Heart right ventricle (tissue), 16 donors: ENCODE results near the gene MC1R. TPM values are rescaled to one million over a fixed set of nuclear protein-coding genes. Genes with fewer than 3 reads are reported as not detected.

Source experiments
- ATAC-seq, 8 donors: fragments of 200-7000 bp; cut with Tn5 transposase; one replicate each; pipeline ENCODE4 v1.9.1; 2020; ENCODE audit warnings: mild to moderate bottlenecking in 8 of 8, moderate library complexity in 8 of 8, moderate number of reproducible peaks in 1 of 8
- DNase-seq, 2 donors: peaks; one replicate each; pipeline ENCODE4 v3.0.0-alpha.2; 2020
- H3K27ac ChIP-seq, 10 donors: fragments of 200-600 bp; sonication (generic) in 2 of 10; one replicate each; pipeline versions ENCODE4 v1.5.0 to v1.8.0; 2020 to 2022; ENCODE audit warnings: mild to moderate bottlenecking in 3 of 10
- H3K27me3 ChIP-seq, 7 donors: fragments of 200-600 bp; one replicate each; pipeline ENCODE4 v1.8.0; 2021 to 2022; ENCODE audit warnings: mild to moderate bottlenecking in 2 of 7
- H3K36me3 ChIP-seq, 9 donors: fragments of 200-600 bp; sonication (generic) in 1 of 9; one replicate each; pipeline versions ENCODE4 v1.5.0 to v1.8.0; 2020 to 2022; ENCODE audit warnings: mild to moderate bottlenecking in 2 of 9
- H3K4me1 ChIP-seq, 9 donors: fragments of 200-600 bp; sonication (generic) in 1 of 9; one replicate each; pipeline versions ENCODE4 v1.5.0 to v1.8.0; 2020 to 2022; ENCODE audit warnings: mild to moderate bottlenecking in 4 of 9
- H3K4me3 ChIP-seq, 10 donors: fragments of 200-600 bp; sonication (generic) in 2 of 10; one replicate each; pipeline versions ENCODE4 v1.5.0 to v1.8.0; 2020 to 2022; ENCODE audit warnings: mild to moderate bottlenecking in 7 of 10, moderate library complexity in 2 of 10
- H3K9me3 ChIP-seq, 11 donors: fragments of 200-600 bp in 10 of 11; sonication (generic) in 2 of 11; one replicate each; pipeline versions ENCODE4 v1.5.0 to v1.8.0; 2013 to 2022; ENCODE audit warnings: mild to moderate bottlenecking in 2 of 11, control low read depth in 1 of 11, moderate library complexity in 1 of 11
- WGBS, 2 donors: extraction: QIAGEN DNeasy Blood & Tissue Kit; methylation state at CpG; one replicate each; pipeline ENCODE4 v1.1.7; 2013; ENCODE audit warnings: inconsistent platforms in 1 of 2; 5-methylcytosine and 5-hydroxymethylcytosine counted together
- intact Hi-C, 10 donors: fragments of 100-400 bp; cut with DNase I; formaldehyde crosslinking; loops; one replicate each; pipeline versions ENCODE4 v1.11.1 to v1.14.2; 2022
- polyA plus RNA-seq, 2 donors: library from polyadenylated mRNA; stranded (reverse); fragments of 200-250 nt; gene quantifications; one replicate each; pipeline ENCODE4 v1.2.3, GENCODE V29; 2013
- total RNA-seq, 10 donors: library from RNA; stranded (reverse); fragmentation: NEBNext Ultra II Directional in 3 of 10; extraction: Animal tissue kit (Norgen Biotek cat#: 25700) in 3 of 10; gene quantifications; one replicate each; pipeline versions ENCODE4 v1.2.1 to v1.2.4, GENCODE V29; 2021 to 2023
- TF ChIP-seq, protein P1 (sequence below), 9 donors: fragments of 200-600 bp; sonication (generic) in 2 of 9; IDR thresholded peaks; one replicate each; pipeline versions ENCODE4 v1.5.0 to v1.8.0; 2021 to 2022; ENCODE audit warnings: antibody characterized with exemption in 9 of 9, mild to moderate bottlenecking in 5 of 9, moderate library complexity in 1 of 9
- donor health status: Arrhythmogenic right ventricular cardiomyopathy.
- donor health status: ischemic (EF 13 %, LVEDD 7.1; RV severe dilation, severe dysfunction).
- donor health status: healthy with polysubstance abuse.
- donor health status: DM: no; HTN: yes; CAD: no.
- donor health status: DM: no; HTN: no; CAD: no.
- donor health status: ischemic (EF 25% LVEDD 6.9; RV normal size, moderate dysfunction).
- donor health status: ischemic (EF 25% LVEDD 5.7; RV mildly dilated, moderate dysfunction).
- donor health status: healthy.
- donor health status: DM: yes; HTN: yes; CAD: no.
- donor health status: Ischemic cardiomyopathy.
- donor health status: ischemic (EF 35%, LVEDD 5.7; RV mildly dilated, moderate dysfunction).
- donor health status: nonischemic (EF 11% LVEDD 7.7; RV severe dilation, severe dysfunction).
- donor health status: DM: yes; HTN: yes; CAD: no.
- donor health status: PGD.
- donor health status: ischemic (EF 29% LVEDD 5.4; RV normal size, mild dysfunction).
- donor health status: nonischemic (EF 23%, LVEDD 6.1; RV moderate dilation, normal function).

The MC1R gene
- total and polyA plus RNA-seq, 12 donors: 0.64 to 4.5 (median 1.3) TPM

DNA sequence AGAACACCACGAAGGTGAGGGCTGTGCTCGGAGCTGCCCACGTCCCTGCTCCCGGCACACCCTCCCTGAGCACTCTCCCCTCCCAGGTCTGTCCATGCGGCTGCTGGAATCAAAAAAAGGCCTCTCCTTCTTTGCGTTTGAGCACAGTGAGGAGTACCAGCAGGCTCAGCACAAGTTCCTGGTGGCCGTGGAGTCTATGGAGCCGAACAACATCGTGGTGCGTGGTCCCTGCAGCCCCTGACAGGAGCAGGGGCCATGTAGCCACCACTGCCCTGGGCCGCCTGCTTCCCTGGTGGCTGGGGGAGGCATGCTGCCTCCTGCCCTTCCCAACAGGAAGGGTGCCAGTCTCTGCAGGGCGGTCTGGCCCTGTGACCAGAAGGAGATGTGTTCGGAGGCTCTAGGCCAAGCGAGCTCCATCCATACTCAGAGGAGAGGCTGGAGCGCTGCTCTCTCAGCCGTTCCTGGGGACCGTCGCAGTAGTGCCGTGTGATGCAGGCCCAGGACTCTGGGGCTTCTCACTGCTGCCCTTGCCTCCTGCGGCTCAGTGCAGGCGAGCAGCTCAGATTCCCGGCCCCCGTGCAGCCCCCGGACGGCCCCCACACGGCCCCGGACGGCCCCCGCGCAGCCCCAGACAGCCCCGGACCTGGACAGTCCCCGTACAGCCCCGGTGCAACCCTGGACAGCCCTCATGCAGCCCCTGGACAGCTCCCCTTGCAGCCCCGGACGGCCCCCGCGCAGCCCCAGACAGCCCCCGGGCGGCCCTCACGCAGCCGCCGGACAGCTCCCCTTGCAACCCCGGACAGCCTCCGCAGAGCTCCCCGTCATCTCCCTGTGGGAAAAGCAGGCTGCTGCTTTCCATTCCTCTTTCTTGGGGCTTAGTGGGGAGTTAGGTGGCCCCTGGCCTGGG lies 24.8 kb upstream of the MC1R start:
- ATAC-seq (peak in 2 of 8 donors; percentile 25 to 53), DNase-seq (no peak)
- intact Hi-C loops: no loop called here
- Histone ChIP-seq H3K27ac (no peak overlapping the region), H3K27me3 (no peaks in the 10 kb centered on the region), H3K36me3 (peaks cover 0 to 100% (median 76%) of the 10 kb centered on the region in 9 donors), H3K4me1 (peaks cover 0 to 10% (median 0%) of the 10 kb centered on the region in 9 donors), H3K4me3 (no peak overlapping the region), H3K9me3 (no peaks in the 10 kb centered on the region)
- TF ChIP-seq, protein P1, sequence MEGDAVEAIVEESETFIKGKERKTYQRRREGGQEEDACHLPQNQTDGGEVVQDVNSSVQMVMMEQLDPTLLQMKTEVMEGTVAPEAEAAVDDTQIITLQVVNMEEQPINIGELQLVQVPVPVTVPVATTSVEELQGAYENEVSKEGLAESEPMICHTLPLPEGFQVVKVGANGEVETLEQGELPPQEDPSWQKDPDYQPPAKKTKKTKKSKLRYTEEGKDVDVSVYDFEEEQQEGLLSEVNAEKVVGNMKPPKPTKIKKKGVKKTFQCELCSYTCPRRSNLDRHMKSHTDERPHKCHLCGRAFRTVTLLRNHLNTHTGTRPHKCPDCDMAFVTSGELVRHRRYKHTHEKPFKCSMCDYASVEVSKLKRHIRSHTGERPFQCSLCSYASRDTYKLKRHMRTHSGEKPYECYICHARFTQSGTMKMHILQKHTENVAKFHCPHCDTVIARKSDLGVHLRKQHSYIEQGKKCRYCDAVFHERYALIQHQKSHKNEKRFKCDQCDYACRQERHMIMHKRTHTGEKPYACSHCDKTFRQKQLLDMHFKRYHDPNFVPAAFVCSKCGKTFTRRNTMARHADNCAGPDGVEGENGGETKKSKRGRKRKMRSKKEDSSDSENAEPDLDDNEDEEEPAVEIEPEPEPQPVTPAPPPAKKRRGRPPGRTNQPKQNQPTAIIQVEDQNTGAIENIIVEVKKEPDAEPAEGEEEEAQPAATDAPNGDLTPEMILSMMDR (IDR thresholded peaks at IDR 0.05): no peak
- WGBS, 2 donors: 95 to 96% methylated on average over 45 of the region's 45 CpGs

DNA sequence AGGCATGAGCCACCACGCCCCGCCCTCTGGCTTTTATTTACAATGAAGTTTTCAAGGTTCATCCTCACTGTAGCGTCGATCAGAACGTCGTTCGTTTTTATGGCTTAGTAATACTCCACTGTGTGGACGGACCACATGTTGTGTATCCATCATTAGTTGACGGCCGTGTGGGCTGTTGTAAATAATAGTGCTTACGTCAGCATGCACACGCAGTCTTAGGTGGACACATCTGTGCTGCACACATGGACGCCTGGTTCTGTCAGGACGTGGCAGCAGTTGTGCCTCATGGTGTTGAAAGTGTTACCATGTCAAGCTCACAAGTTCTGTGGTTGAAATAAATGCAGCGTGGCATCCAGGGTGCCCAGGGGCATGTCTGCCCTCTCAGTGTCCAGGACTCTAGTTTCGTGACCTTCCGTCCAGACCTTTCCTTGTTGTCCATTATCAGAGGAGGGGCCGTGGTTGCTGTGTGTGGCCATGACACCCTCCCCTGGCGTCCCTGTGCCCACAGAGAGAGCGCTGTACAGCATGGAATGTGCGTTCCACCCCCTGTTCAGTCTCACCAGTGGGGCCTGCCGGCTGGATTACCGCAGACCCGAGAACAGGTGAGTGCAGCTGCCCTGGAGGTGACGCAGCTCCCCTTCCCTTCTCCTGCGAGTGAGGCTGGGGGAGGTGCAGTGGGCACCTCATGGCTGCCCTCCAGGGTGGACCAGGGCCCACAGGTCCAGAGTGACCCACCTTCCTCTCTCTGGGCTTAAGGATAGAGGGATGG lies 23.0 kb upstream of the MC1R start:
- intact Hi-C loops: no loop called here
- WGBS, 2 donors: 94 to 95% methylated on average over 26 of the region's 26 CpGs
- TF ChIP-seq, protein P1 (IDR thresholded peaks at IDR 0.05): no peak
- DNase-seq: no peak
- Histone ChIP-seq H3K27ac (no peak overlapping the region), H3K4me1 (peaks cover 0 to 6% (median 0%) of the 10 kb centered on the region in 9 donors), H3K4me3 (no peak overlapping the region), H3K9me3 (no peaks in the 10 kb centered on the region), H3K27me3 (no peaks in the 10 kb centered on the region), H3K36me3 (peaks cover 3 to 100% (median 80%) of the 10 kb centered on the region in 9 donors)
- no peak for ATAC-seq

DNA sequence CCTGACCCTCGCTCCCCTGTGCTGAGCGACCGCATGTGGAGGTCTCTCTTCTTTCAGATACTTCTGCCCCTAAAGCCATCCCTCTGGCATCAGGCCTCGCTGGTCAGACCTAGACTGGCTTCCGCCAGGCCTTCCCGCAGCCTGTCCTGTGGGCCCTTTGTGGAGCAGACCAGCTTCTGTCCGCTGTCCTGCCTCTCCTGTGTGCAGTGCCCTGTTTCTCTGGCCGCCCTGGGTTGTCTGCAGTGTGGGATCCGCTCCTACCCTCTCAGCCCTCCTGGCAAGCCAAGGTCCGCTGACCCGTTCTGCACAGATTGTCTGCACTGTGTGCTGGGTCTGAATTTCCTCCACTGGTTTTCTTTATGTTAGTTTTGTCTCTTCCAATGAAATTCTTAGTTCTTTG lies 21.5 kb upstream of the MC1R start:
- WGBS, 2 donors: 96% methylated on average over 11 of the region's 11 CpGs
- TF ChIP-seq, protein P1 (IDR thresholded peaks at IDR 0.05): no peak
- no peak for ATAC-seq
- Histone ChIP-seq H3K4me3 (no peak overlapping the region), H3K36me3 (peaks cover 7 to 91% (median 75%) of the 10 kb centered on the region in 9 donors), H3K27me3 (no peaks in the 10 kb centered on the region), H3K4me1 (no peaks in the 10 kb centered on the region), H3K9me3 (no peaks in the 10 kb centered on the region), H3K27ac (no peak overlapping the region)
- no peak for DNase-seq
- intact Hi-C loops: no loop called here

DNA sequence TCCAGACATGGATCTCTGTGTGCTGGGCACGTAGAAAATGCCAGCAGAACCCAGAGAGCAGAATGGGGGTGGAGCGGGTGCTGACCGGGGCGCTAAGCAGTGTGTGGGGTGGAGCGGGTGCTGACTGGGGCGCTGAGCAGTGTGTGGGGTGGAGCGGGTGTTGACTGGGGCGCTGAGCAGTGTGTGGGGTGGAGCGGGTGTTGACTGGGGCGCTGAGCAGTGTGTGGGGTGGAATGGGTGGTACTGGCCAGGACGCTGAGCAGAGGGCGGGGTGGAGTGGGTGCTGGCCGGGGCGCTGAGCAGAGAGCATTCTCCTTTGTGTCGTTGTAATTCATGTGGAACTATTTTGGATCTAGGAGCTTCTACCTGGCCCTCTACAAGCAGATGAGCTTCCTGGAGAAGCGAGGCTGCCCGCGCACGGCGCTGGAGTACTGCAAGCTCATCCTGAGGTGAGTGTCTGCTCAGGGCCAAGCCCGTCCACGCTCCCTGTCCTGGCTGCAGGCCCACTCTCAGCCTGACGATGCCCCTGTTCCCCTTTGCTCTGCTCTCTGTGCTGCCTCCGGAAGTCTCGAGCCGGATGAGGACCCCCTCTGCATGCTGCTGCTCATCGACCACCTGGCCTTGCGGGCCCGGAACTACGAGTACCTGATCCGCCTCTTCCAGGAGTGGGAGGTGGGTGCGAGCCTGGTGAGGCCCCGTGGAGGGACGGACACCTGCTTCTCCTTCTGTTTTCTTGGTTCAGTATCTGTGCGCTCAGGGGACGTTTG lies 20.3 kb upstream of the MC1R start:
- Histone ChIP-seq H3K4me1 (no peaks in the 10 kb centered on the region), H3K27ac (no peak overlapping the region), H3K4me3 (no peak overlapping the region), H3K9me3 (no peaks in the 10 kb centered on the region), H3K36me3 (peaks cover 7 to 90% (median 71%) of the 10 kb centered on the region in 9 donors), H3K27me3 (no peaks in the 10 kb centered on the region)
- WGBS, 2 donors: 95 to 96% methylated on average over 36 of the region's 36 CpGs
- DNase-seq (no peak), ATAC-seq (peak in 1 of 8 donors; percentile 53)
- TF ChIP-seq, protein P1 (IDR thresholded peaks at IDR 0.05): no peak
- intact Hi-C loops: no loop called here
